CD14-positive monocyte (primary cell): ENCODE data around the gene KCNAB1. TPM values are rescaled to one million over a fixed set of nuclear protein-coding genes. Genes with fewer than 3 reads are reported as not detected.

Source experiments
- DNase-seq, 3 donors: peaks; one replicate each; pipeline ENCODE4 v3.0.0-alpha.2; 2011 to 2022
- H2AFZ ChIP-seq: 2 replicates; pipeline ENCODE4 v1.6.0; 2012; ENCODE audit warnings: mild to moderate bottlenecking, low read depth, low read length, inconsistent platforms; ENCODE audit not compliant: insufficient read depth, poor library complexity, severe bottlenecking
- H3K27ac ChIP-seq, 2 donors: 1 replicate in 1 of 2; 2 replicates in 1 of 2; pipeline ENCODE4 v1.5.1; 2012 to 2013; ENCODE audit warnings: low read length in 2 of 2, control low read depth in 1 of 2, inconsistent platforms in 1 of 2, low read depth in 1 of 2, mild to moderate bottlenecking in 1 of 2
- H3K27me3 ChIP-seq, 2 donors: one replicate each; pipeline versions ENCODE4 v1.6.0 to v1.6.1; 2011 to 2013; ENCODE audit warnings: low read length in 2 of 2; ENCODE audit not compliant: control insufficient read depth in 2 of 2, insufficient read depth in 2 of 2
- H3K36me3 ChIP-seq, 2 donors: replicated peaks in 1 of 2; 1 replicate in 1 of 2; 2 replicates in 1 of 2; pipeline versions ENCODE4 v1.5.1 to v1.6.1; 2012 to 2013; ENCODE audit warnings: low read length in 2 of 2, control low read depth in 1 of 2, inconsistent platforms in 1 of 2, mild to moderate bottlenecking in 1 of 2; ENCODE audit not compliant: insufficient read depth in 2 of 2, control insufficient read depth in 1 of 2
- H3K4me1 ChIP-seq, 2 donors: 1 replicate in 1 of 2; 2 replicates in 1 of 2; pipeline versions ENCODE4 v1.5.1 to v1.6.1; 2012 to 2013; ENCODE audit warnings: low read length in 2 of 2, control low read depth in 1 of 2, inconsistent platforms in 1 of 2, mild to moderate bottlenecking in 1 of 2, moderate library complexity in 1 of 2; ENCODE audit not compliant: insufficient read depth in 2 of 2, control insufficient read depth in 1 of 2
- H3K4me2 ChIP-seq: replicated peaks from 2 replicates; pipeline ENCODE3; 2012; ENCODE audit warnings: low read length, moderate library complexity, mild to moderate bottlenecking; ENCODE audit not compliant: poor library complexity, severe bottlenecking; ENCODE audit errors: extremely low read depth
- H3K4me3 ChIP-seq, 3 experiments: fragments of 200-600 bp in 1 of 3; sonication (generic) in 1 of 3; replicated peaks in 1 of 3; 1 replicate in 2 of 3; 2 replicates in 1 of 3; pipeline ENCODE4 v1.5.1; 2011 to 2013; ENCODE audit warnings: low read length in 3 of 3, mild to moderate bottlenecking in 3 of 3, control low read depth in 2 of 3, low read depth in 2 of 3, inconsistent platforms in 1 of 3, moderate library complexity in 1 of 3
- H3K79me2 ChIP-seq: 2 replicates; pipeline ENCODE4 v1.6.0; 2012; ENCODE audit warnings: mild to moderate bottlenecking, control low read depth, inconsistent platforms, low read length, moderate library complexity; ENCODE audit not compliant: insufficient read depth
- H3K9ac ChIP-seq: 2 replicates; pipeline ENCODE4 v1.6.0; 2017; ENCODE audit warnings: low read length, mild to moderate bottlenecking; ENCODE audit not compliant: insufficient read depth, poor library complexity, severe bottlenecking
- H3K9me3 ChIP-seq, 2 donors: replicated peaks in 1 of 2; 1 replicate in 1 of 2; 2 replicates in 1 of 2; pipeline versions ENCODE4 v1.5.1 to v1.6.1; 2012 to 2013; ENCODE audit warnings: low read length in 2 of 2, control low read depth in 1 of 2; ENCODE audit not compliant: control insufficient read depth in 1 of 2, insufficient read depth in 1 of 2
- H4K20me1 ChIP-seq: 2 replicates; pipeline ENCODE4 v1.6.0; 2012; ENCODE audit warnings: mild to moderate bottlenecking, low read length, control low read depth, moderate library complexity; ENCODE audit not compliant: insufficient read depth
- H3K27ac Mint-ChIP-seq, 7 donors: one replicate each; pipeline ENCODE4 v1.8.0; 2020; ENCODE audit warnings: mild to moderate bottlenecking in 7 of 7, mixed read lengths in 7 of 7, moderate library complexity in 6 of 7, inconsistent platforms in 2 of 7
- H3K27me3 Mint-ChIP-seq, 3 donors: one replicate each; pipeline ENCODE4 v1.8.0; 2021 to 2022; ENCODE audit warnings: low read depth in 3 of 3, mild to moderate bottlenecking in 3 of 3, mixed read lengths in 3 of 3, moderate library complexity in 3 of 3, inconsistent platforms in 1 of 3
- H3K36me3 Mint-ChIP-seq, 2 donors: one replicate each; pipeline ENCODE4 v1.8.0; 2020; ENCODE audit warnings: mixed read lengths in 2 of 2, inconsistent platforms in 1 of 2, mild to moderate bottlenecking in 1 of 2
- H3K4me1 Mint-ChIP-seq: one replicate; pipeline ENCODE4 v1.8.0; 2020; ENCODE audit warnings: mild to moderate bottlenecking, mixed read lengths
- H3K4me3 Mint-ChIP-seq, 2 donors: one replicate each; pipeline ENCODE4 v1.8.0; 2020; ENCODE audit warnings: mild to moderate bottlenecking in 2 of 2, mixed read lengths in 2 of 2, moderate library complexity in 1 of 2
- H3K9me3 Mint-ChIP-seq, 7 donors: one replicate each; pipeline ENCODE4 v1.8.0; 2020 to 2022; ENCODE audit warnings: mixed read lengths in 7 of 7, mild to moderate bottlenecking in 6 of 7, moderate library complexity in 6 of 7, inconsistent platforms in 2 of 7
- CTCF ChIP-seq: fragments of 200-600 bp; IDR thresholded peaks from one replicate; pipeline ENCODE4 v1.8.0; 2022; ENCODE audit warnings: antibody characterized with exemption, mild to moderate bottlenecking
- WGBS: methylation state at CpG from one replicate; pipeline ENCODE4 v1.1.5; 2013; ENCODE audit warnings: missing lambda C conversion rate; ENCODE audit not compliant: insufficient coverage; 5-methylcytosine and 5-hydroxymethylcytosine counted together
- intact Hi-C, 2 donors: fragments of 100-400 bp; cut with micrococcal nuclease; formaldehyde crosslinking; loops; one replicate each; pipeline versions ENCODE4 v1.15.0 to v1.15.1; 2023
- polyA plus RNA-seq, 3 donors: library from polyadenylated mRNA; depleted of rRNA in 1 of 3; unstranded in 2 of 3; stranded (reverse) in 1 of 3; fragments of 300-500 nt in 2 of 3; fragments of >200 nt in 1 of 3; fragmentation: Illumina TruSeq in 2 of 3; gene quantifications; 1 replicate in 2 of 3; 2 replicates in 1 of 3; pipeline ENCODE4 v1.2.3, GENCODE V29; 2012 to 2021

The KCNAB1 gene
- polyA plus RNA-seq, 3 donors: 0.08 to 0.14 TPM; not detected in 1

DNA sequence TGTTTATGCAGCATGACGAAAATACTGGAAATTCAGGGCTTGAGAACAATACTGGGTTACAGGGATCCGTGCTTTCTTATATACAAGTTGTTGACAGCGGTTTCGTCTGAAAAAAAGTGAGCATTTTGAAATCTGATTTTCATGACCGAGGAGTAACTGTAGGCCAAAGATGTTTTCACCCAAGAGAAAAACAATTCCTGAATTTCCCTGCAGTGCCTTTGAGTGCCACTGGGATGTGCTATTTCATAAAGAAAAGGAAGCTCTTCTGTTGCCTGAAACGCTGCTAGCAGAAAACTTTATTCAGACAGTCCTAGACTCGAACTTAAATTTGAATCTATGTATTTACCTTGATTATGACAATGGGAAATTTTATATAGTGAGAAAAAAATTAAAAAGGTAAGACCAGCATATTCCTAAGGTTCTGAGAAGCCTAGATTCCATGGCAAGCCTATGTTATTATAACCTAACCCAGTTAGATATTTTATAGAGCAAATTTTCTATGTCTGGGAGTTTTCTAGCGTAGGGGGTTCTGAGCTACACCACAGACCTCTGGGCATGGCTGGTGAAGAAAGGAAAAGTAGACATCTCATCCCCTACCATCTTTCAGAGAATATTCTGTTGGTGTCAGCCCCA lies 30.2 kb downstream of the KCNAB1 start:
- Mint-ChIP-seq H3K36me3 (no peaks in the 10 kb centered on the region), H3K27ac (no peak overlapping the region), H3K4me3 (no peak overlapping the region), H3K27me3 (peaks cover 2 to 6% (median 5%) of the 10 kb centered on the region in 3 donors), H3K4me1 (peaks cover 9% of the 10 kb centered on the region), H3K9me3 (peaks cover 0 to 3% (median 0%) of the 10 kb centered on the region in 7 donors)
- Histone ChIP-seq H3K4me1 (peaks cover 8 to 10% of the 10 kb centered on the region in 2 donors), H4K20me1 (no peaks in the 10 kb centered on the region), H3K36me3 (no peaks in the 10 kb centered on the region), H3K4me3 (no peak overlapping the region), H2AFZ (no peak overlapping the region), H3K4me2 (no peak overlapping the region), H3K9me3 (no peaks in the 10 kb centered on the region), H3K9ac (no peak overlapping the region), H3K79me2 (no peaks in the 10 kb centered on the region), H3K27ac (no peak overlapping the region), H3K27me3 (no peaks in the 10 kb centered on the region)
- 100% methylated on average over 1 of the region's 8 CpGs for WGBS
- intact Hi-C loops: loop anchor here (2.0 to 10.0 kb wide), 5 partner anchors 232 to 982 kb away; no protein-coding TSS in a partner anchor
- TF ChIP-seq CTCF: peak; percentile 81
- DNase-seq: peak; percentile 15 to 47 (median 35)

DNA sequence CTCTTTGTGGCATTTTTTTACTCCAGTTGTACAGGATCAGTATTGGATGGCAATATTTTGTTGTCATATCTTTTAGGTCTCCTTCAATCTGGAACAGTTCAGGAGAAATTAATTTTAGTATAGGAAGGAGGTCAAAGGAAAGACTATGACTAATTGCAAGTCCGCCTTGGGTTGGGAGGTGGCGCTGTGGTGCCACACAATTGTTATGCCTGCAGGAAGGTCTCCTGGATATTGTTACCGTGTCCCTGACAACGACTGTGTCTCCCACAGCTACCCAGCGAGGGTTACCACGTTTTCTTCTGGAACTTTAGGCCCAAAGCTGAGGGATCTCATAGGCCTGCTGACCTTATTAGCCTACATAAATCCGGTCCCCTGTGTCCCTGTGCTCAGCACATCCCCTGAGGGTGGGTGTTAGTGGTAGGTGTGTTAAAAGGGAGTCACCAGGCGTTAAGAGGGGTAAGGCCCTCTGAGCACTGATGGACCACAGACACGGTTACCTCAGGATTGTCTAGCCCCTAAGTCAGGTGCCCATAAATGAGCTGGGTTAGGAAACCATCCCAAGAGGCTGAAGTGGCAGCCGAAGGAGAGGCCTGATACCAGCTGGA lies 31.5 kb downstream of the KCNAB1 start:
- peaks cover 0 to 5% (median 0%) of the 10 kb centered on the region in 7 donors for H3K9me3 Mint-ChIP-seq
- Histone ChIP-seq H3K9ac (no peak overlapping the region), H3K27ac (no peak overlapping the region), H3K27me3 (no peaks in the 10 kb centered on the region), H3K4me1 (peaks cover 8 to 10% of the 10 kb centered on the region in 2 donors), H3K79me2 (no peaks in the 10 kb centered on the region), H3K9me3 (no peaks in the 10 kb centered on the region), H3K36me3 (no peaks in the 10 kb centered on the region), H3K4me3 (no peak overlapping the region), H2AFZ (no peak overlapping the region), H4K20me1 (no peaks in the 10 kb centered on the region), H3K4me2 (no peak overlapping the region)
- peaks cover 9% of the 10 kb centered on the region for H3K4me1 Mint-ChIP-seq
- H3K4me3 Mint-ChIP-seq: no peak overlapping the region
- intact Hi-C loops: loop anchor here (2.0 to 10.0 kb wide), 6 partner anchors 229 to 980 kb away; no protein-coding TSS in a partner anchor
- no peaks in the 10 kb centered on the region for H3K36me3 Mint-ChIP-seq
- peaks cover 2 to 6% (median 6%) of the 10 kb centered on the region in 3 donors for H3K27me3 Mint-ChIP-seq
- TF ChIP-seq CTCF: peak; percentile 86
- WGBS: 37% methylated on average over 10 of the region's 10 CpGs
- peak; percentile 22 to 49 (median 43) for DNase-seq
- H3K27ac Mint-ChIP-seq: no peak overlapping the region
